ENCODE data around the gene SMIM33.
"Not testable (repeated sequence)": the region's sequence is repeated elsewhere in the genome, so short reads cannot be mapped to it uniquely, and the experiment has no call there.

The SMIM33 gene

DNA sequence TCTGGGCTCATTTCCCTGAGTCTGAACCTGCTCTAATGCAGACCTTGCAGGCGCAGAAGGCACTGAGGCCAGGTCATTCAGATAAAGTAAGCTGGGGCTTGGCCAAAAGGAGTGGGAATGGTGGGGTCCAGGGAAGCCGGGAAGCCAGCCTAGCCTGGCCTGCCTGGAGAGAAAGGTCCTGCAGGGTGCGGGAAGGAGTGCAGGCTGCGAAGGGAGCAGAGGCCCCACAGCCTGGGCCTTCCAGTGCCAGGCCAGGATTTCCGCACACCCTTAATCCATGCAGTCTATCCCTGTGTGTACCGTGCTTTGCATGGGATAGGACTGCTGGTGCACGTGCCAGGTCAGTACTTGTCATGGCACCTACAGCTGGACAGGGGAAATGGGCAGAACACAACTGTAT, 15.4 kb downstream of the SMIM33 start:
- DNase-seq: no peak

DNA sequence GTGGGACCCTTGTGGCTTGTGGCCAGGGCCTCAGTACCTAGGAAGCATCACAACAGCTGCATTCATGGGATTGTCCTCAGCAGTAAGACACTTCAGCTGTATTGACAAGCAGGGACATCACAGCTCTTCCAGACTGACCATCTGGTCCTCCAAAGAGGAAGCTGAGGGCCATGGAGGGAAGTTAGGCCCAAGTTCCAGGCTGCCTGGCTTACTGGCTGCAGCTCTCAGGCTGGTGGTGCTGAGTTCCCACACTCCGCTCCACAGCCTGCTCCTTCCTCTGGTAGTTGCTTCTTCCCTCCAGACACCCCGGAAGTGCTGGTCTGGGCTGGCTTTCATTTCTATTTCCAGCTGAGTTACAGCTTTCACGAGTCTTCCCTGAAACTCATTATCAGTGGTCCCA, 17.5 kb downstream of the SMIM33 start:
- no peak for DNase-seq

DNA sequence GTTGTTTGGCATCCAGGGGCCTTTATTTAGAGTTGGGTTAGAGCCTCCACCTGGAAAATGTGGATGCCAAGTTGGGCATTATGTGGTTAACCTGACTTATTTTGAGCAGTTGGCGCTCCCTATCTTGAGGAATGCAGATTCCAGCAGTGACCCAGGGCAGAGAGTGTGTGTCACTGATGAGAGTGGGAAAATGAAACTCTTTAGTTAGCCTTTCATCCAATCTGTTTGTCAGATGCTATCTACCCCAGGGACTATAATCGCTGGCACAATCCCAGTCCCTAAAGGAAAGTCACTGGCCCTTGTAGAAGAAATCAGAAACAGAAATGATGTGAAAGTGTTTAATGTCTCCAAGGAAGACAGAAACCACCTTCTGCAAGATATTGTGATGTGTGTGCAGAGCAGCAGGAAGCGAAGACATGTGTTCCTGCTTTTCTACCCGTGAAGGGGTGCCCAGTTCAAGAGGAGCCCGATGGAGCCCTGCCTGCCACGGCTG, 21.9 kb downstream of the SMIM33 start:
- DNase-seq: no peak

DNA sequence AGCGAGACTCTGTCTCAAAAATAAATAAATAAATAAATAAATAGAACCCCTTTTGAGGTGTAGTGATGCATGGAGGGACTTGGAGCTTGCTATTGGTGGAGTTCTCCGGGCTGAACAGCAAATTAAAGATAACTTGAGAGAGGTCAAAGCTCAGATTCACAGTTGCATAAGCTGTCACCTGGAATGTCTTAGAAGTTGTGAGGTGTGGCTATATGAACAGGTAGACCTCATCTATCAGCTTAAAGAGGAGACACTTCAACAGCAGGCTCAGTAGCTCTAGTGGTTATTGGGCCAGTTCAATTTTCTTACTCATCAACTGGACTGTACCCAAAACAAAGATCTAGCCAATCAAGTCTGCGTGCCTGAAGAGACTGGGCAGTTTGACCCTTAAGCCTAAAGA, 23.5 kb downstream of the SMIM33 start:
- no peak for DNase-seq

DNA sequence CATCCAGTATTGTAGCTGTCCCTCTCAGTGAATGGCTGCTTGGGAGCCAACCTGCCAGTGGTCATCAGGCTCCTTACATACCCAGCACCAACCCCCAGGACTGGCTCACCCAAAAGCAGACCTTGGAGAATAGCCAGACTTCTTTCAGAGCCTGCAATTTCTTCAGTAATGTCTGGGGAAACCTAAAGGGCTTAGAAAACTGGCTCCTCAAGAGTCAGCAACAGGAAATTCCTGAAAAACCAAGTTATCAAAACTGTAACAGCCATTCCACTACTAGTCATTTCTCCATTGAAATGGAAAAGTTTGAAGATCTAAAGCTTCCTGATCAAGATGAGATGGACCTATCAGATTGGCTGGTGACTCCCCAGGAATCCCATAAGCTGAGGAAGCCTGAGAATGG, 24.0 kb downstream of the SMIM33 start:
- no peak for DNase-seq

DNA sequence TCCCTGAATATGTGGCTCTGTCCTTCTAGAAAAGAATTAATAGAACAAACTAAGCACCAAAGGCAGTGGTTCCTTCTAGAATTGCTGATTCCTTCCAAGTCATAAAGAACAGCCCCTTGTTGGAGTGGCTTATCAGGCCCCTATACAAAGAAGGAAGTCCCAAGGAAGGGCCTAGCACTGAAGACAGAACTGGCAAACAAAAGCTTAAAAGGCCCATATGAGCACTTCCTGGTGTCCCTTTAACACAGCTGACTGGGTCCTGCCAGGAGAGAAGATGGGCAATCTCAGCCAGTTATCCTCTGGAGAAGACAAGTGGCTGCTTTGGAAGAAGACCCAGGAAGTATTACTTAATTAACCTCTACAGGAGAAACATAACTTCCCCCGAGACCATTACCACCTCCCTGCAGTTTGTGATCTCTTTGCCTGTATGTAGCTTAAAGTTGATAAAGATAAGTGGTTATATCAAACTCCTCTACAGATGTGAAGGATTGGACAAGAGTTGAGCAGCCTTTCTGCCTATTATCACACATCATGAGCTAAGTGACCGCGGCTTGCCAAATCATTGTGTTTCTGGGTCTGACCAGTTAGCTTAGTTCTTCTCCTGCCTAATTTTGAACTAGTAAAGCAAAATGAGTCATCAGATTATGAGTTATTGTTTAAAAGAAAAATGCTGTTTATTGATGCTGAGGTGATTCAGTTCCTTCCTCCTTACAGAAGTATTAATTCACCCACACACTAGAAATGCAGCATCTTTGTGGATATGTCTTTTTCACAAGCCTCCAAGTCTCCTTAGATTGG, 25.0 kb downstream of the SMIM33 start:
- DNase-seq: no peak

DNA sequence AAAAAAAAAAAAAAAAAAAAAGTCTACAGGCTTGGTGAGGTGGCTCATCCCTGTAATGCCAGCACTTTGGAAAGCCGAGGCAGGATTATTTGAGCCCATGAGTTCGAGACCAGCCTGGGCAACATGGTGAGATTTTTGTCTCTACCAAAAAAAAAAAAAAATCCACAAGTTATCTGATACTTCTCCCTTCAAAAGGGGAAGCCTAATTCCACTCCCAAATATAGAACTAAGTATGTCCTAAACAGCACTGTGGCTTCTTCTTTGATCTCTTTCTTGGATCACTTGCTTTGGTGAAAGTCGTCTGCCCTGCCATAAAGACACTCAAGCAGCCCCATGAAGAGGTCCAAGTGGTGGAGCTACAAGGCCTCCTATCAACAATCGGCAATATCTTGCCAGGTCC, 30.6 kb downstream of the SMIM33 start:
- DNase-seq: no peak

DNA sequence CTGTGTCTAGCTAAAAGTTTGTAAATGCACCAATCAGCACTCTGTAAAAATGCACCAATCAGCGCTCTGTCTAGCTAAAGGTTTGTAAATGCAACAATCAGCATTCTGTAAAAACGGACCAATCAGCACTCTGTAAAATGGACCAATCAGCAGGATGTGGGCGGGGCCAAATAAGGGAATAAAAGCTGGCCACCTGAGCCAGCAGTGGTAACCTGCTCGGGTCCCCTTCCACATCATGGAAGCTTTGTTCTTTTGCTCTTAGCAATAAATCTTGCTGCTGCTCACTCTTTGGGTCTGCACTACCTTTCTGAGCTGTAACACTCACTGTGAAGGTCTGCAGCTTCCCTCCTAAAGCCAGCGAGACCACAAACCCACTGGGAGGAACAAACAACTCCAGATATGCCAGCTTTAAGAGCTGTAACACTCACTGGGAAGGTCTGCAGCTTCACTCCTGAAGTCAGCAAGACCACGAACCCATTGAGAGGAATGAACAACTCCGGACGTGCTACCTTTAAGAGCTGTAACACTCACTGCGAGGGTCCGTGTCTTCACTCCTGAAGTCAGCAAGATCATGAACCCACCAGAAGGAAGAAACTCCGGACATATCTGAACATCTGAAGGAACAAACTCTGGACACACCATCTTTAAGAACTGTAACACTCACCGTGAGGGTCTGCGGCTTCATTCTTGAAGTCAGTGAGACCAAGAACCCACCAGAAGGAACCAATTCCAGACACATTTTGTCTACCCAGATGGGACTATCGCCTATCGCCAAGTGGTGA, 32.4 kb downstream of the SMIM33 start:
- not testable (repeated sequence) for DNase-seq

DNA sequence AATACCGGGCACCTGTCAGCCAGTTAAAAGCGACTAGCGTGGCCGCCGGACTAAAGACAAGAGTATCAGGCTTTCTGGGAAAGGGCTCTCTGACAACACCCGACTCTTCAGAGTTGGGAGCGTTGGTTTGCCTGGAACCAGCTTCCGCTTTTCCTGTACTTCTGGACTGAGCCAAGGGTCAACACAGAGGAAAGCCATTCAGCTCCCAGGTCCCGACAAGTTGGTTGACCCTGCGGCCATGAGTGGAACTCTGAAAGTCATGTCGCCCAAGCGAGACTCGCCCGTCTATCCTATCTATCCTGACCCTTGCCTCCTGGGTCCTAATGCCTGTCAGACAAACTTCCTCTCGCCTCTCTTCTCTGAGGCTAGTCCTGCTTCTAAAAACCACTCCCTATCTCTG, 33.1 kb downstream of the SMIM33 start:
- not testable (repeated sequence) for DNase-seq

DNA sequence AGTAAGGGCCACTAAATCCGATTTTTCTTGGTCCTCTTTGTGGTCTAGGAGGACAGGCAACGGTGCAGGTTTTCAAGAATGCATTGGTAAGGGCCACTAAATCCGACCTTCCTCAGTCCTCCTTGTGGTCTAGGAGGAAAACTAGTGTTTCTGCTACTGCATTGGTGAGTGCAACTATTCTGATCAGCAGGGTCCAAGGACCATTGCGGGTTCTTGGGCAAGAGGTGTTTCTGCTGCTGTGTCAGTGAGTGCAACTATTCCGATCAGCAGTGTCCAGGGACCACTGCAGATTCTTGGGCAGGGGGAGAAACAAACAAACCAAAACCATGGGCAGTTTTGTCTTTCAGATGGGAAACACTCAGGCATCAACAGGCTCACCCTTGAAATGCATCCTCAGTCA, 33.9 kb downstream of the SMIM33 start:
- DNase-seq: not testable (repeated sequence)

DNA sequence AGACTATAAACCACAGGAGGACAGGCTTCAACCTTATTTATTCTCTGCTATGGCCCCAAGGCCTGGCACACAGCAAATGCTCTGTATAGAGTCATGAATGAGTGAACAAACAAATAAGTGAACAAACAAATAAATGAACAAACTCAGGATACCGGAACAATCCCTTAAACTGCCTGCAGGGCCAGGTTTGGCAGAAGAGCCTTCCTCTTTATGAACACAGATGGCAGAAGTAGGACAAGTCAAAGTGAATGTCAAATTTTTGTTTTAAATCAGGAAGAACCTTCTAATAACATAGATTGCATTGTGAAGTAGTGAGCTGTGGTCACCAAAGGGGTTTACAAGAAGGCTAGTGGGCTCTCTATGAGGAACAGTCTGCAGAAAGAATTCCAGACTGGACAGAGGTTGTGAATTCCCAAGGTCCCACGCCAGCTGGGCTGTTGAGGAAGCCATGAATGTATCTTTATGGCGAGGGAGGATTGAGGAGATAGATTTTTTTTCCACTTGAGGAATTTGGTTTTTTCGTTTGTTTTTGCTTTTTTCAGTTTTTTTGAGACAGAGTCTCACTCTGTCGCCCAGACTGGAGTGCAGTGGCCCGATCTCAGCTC, 42.1 kb downstream of the SMIM33 start:
- no peak for DNase-seq

DNA sequence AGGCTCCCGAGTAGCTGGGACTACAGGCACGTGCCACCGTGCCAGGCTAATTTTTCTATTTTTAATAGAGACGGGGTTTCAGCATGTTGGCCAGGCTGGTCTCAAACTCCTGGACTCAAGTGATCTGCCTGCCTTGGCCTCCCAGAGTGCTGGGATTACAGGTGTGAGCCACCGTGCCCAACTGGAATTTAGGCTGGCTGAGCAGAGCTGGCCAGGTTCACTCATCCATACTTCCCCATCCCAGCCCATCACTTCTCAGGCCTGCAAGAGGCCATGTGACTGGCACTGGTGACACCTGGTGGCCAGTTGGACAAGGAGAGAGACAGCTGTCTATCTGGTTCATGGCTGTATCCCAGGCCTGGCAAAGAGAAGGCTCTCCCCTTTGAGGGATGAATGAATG, 42.6 kb downstream of the SMIM33 start:
- peak; percentile 74 to 75 for DNase-seq

DNA sequence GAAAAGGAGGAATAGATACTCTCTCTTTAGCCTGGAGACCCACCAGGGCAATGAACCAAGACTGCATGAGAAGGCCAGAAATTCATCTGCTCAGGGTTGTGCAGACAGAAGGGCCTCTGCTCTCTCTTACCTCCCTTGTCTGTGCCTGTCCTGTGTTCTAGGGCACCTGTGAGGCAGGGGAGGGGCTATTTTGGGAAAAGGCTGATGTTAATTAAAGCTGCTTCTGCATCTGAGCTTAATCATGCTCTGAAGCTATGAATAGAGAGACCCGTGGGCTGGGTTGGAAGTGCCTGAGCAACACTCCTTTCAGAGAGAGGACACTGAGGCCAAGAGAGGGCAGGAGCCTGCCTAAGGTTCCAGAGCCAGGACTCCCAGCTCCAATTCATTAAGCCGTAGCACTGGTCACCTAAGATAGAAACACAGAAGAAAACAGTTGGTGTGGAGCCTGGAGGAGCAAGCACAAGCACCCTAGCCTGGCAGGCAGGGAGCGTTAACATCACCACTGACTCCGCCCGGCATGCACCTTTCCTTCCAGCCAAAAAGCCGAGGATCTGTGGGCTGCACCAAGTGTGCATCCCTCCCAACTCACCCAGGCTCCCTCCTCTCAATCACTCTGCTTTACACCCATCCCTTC, 43.2 kb downstream of the SMIM33 start:
- DNase-seq: no peak

DNA sequence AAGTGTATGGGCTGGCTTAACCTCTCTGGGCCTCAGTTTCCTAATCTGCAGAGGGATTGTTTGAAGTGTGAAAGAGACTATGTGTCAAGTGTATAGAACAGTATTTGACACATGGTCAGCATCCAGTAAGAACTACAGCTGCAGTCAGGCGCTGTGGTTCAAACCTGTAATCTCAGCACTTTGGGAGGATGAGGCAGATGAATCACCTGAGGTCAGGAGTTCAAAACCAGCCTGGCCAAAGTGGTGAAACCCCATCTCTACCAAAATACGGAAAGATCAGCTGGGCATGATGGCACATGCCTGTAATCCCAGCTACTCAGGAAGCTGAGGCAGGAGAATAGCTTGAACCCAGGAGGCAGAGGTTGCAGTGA, 43.7 kb downstream of the SMIM33 start:
- no peak for DNase-seq

DNA sequence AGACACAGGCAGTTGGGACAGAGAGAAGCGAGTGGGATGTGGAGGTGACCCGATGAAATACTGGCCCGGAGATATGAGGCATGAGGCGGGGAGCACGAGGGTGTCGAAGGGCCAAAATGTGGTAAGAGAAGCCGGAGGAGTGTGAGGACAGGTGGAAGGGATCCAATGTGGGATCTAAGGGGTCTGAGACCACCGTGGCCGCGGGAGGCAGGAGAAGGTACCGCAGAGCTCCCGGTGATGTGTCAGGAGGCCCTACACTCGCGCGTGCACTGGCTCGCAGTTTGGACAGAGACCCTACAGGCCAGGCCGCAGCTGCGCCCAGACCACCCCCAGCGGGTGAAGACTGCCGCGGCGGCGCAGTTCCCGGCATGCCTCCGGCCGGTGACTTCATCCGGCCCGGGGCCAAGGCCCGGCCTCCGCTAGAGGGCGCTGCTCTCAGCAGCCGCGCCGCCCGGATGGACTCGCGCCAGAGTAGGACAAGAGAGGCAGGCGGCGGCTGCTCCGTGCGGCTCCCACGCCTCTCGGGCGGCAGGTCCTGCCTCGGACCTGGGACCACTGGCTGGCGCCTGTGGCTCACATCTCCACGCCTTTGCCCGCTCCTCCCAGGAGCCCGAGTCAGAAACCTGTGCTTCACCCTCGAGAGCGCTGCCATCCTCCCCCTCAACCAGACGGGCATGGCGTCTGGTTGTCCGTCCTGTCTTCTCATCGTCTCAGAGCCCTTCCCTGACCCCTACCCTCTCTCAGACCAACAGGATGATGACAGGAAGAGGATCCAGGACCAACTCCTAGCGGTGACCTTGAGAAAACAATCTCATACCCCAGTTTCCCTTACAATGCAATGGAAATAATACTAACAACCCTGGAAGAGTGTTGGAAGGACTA, 47.1 kb downstream of the SMIM33 start:
- peak; percentile 81 to 94 for DNase-seq

All from stimulated activated CD4-positive, alpha-beta T cell treated with anti-CD3 and anti-CD28 coated beads, Interleukin-4, amount 100 ng/mL, for 4 hours (primary cell).